HepG2 (cell line): ENCODE results near the gene CFAP54. TPM values are rescaled to one million over a fixed set of nuclear protein-coding genes. Genes with fewer than 3 reads are reported as not detected.

Experiments
- ATAC-seq: fragments of 200-7000 bp; cut with Tn5 transposase; 3 replicates; pipeline ENCODE4 v1.9.1; 2020; ENCODE audit warnings: mild to moderate bottlenecking, moderate library complexity
- BruUV-seq: library from RNA; stranded (reverse); fragments of 400-500 nt; replicated peaks from 2 replicates; lab custom pipeline; 2021; lab: Mats Ljungman, UMichigan
- CTCF ChIA-PET: fragments of 300-600 bp; formaldehyde crosslinking; extraction: SDS; loops from one replicate; lab custom pipeline; 2021; ENCODE audit warnings: low total read pairs, inconsistent platforms, low intra/inter-chr PET ratio; lab: Yijun Ruan, JAX
- POLR2A ChIA-PET: fragments of 350-600 bp; sonication (Branson Sonifier 250); formaldehyde crosslinking; loops from one replicate; lab custom pipeline; 2020; ENCODE audit warnings: antibody characterized with exemption, inconsistent platforms; lab: Yijun Ruan, JAX
- DNase-seq: peaks from one replicate; pipeline ENCODE4 v3.0.0-alpha.2; 2015; ENCODE audit warnings: low spot score
- FAIRE-seq: peaks from 3 replicates; lab custom pipeline; 2011; peaks lifted over from hg19 to GRCh38; lab: Jason Lieb, UNC
- H2AFZ ChIP-seq: one replicate; pipeline ENCODE4 v1.6.1; 2011; ENCODE audit warnings: low read length, inconsistent platforms
- H3K27ac ChIP-seq: fragments of 300-600 bp; 3 replicates; pipeline ENCODE4 v1.8.0; 2011; ENCODE audit warnings: mixed run types, mild to moderate bottlenecking, mixed read lengths, low read length, inconsistent platforms; ENCODE audit not compliant: insufficient read depth; ENCODE audit errors: extremely low read length
- H3K27me3 ChIP-seq, 2 experiments: fragments of 200-600 bp in 1 of 2; 2 replicates in 1 of 2; 3 replicates in 1 of 2; pipeline versions ENCODE4 v1.6.0 to v1.8.0; 2011; ENCODE audit warnings: low read length in 2 of 2, mild to moderate bottlenecking in 2 of 2, moderate library complexity in 2 of 2, inconsistent platforms in 1 of 2; ENCODE audit not compliant: insufficient read depth in 2 of 2, control insufficient read depth in 1 of 2
- H3K36me3 ChIP-seq, 2 experiments: fragments of 200-600 bp in 1 of 2; replicated peaks in 1 of 2; 2 replicates in 1 of 2; 3 replicates in 1 of 2; pipeline versions ENCODE4 v1.5.1 to v1.8.0; 2011; ENCODE audit warnings: low read length in 2 of 2, inconsistent platforms in 1 of 2; ENCODE audit not compliant: insufficient read depth in 2 of 2, control insufficient read depth in 1 of 2
- H3K4me1 ChIP-seq: 2 replicates; pipeline ENCODE4 v1.5.1; 2012; ENCODE audit warnings: low read length, inconsistent platforms; ENCODE audit not compliant: insufficient read depth
- H3K4me2 ChIP-seq: 2 replicates; pipeline ENCODE4 v1.6.0; 2011; ENCODE audit warnings: low read depth, low read length, inconsistent platforms
- H3K4me3 ChIP-seq, 3 experiments: fragments of 200-600 bp in 1 of 3; sonication (generic), shearing (Covaris generic) in 1 of 3; replicated peaks in 1 of 3; 2 replicates each; pipeline ENCODE4 v1.5.1; 2011 to 2016; ENCODE audit warnings: low read length in 3 of 3, inconsistent platforms in 2 of 3, low read depth in 2 of 3, mild to moderate bottlenecking in 2 of 3, control low read depth in 1 of 3, mixed read lengths in 1 of 3; ENCODE audit not compliant: insufficient read depth in 1 of 3
- H3K79me2 ChIP-seq: one replicate; pipeline ENCODE4 v1.6.1; 2011; ENCODE audit warnings: low read length, inconsistent platforms; ENCODE audit not compliant: insufficient read depth
- H3K9ac ChIP-seq: 2 replicates; pipeline ENCODE4 v1.6.0; 2011; ENCODE audit warnings: mild to moderate bottlenecking, low read depth, low read length, inconsistent platforms; ENCODE audit not compliant: insufficient read depth
- H3K9me3 ChIP-seq: 2 replicates; pipeline ENCODE4 v1.5.1; 2012; ENCODE audit warnings: mild to moderate bottlenecking, low read length
- H4K20me1 ChIP-seq: 2 replicates; pipeline ENCODE4 v1.6.0; 2011; ENCODE audit warnings: inconsistent platforms, mild to moderate bottlenecking, low read length, moderate library complexity; ENCODE audit not compliant: insufficient read depth
- KDM2A ChIP-seq: sonication (generic); formaldehyde crosslinking; IDR thresholded peaks from 2 replicates; pipeline ENCODE4 v1.4.0; 2020; ENCODE audit warnings: low read depth, missing genetic modification reagents, borderline replicate concordance
- MAFK ChIP-seq, 2 experiments: IDR thresholded peaks in 1 of 2; conservative IDR thresholded peaks in 1 of 2; 2 replicates each; pipeline ENCODE4 v1.6.1; 2011; ENCODE audit warnings: improper control_type of control experiment in 2 of 2, low read length in 2 of 2
- PAXIP1 ChIP-seq: sonication (generic); formaldehyde crosslinking; conservative IDR thresholded peaks from 2 replicates; pipeline ENCODE4 v1.4.0; 2020; ENCODE audit warnings: mild to moderate bottlenecking, missing genetic modification reagents, moderate library complexity
- PHF8 ChIP-seq: sonication (generic); formaldehyde crosslinking; IDR thresholded peaks from 2 replicates; pipeline ENCODE4 v1.5.0; 2020; ENCODE audit warnings: missing genetic modification reagents
- RBAK ChIP-seq: sonication (generic); formaldehyde crosslinking; IDR thresholded peaks from 2 replicates; pipeline ENCODE4 v1.5.1; 2020; ENCODE audit warnings: mild to moderate bottlenecking, missing genetic modification reagents
- SSRP1 ChIP-seq: IDR thresholded peaks from 2 replicates; pipeline ENCODE4 v1.6.1; 2016; ENCODE audit warnings: control low read depth
- YY1 ChIP-seq: IDR thresholded peaks from 2 replicates; pipeline ENCODE4 v1.6.1; 2011; ENCODE audit warnings: low read length, low read depth, moderate library complexity, mild to moderate bottlenecking; ENCODE audit not compliant: insufficient read depth, insufficient replicate concordance
- ZNF672 ChIP-seq: sonication (generic); formaldehyde crosslinking; IDR thresholded peaks from 2 replicates; pipeline ENCODE4 v1.8.1; 2022; ENCODE audit warnings: missing genetic modification reagents
- WGBS: methylation state at CpG from one replicate; pipeline ENCODE4 v1.1.6; 2017; ENCODE audit warnings: low lambda C conversion rate; 5-methylcytosine and 5-hydroxymethylcytosine counted together
- in situ Hi-C: cut with HindIII; loops from 2 replicates; pipeline ENCODE4 v1.10.0; 2017; ENCODE audit warnings: low pct_unique_long_range_greater_than_20kb; ENCODE audit not compliant: extremely low pct_ligation_motif_present
- intact Hi-C: fragments of 100-400 bp; cut with micrococcal nuclease; formaldehyde crosslinking; loops from one replicate; pipeline ENCODE4 v1.10.0; 2022; ENCODE audit not compliant: unreplicated experiment
- polyA plus RNA-seq, 8 experiments: library from polyadenylated mRNA; depleted of rRNA in 3 of 8; stranded (reverse) in 7 of 8; unstranded in 1 of 8; fragments of >200 nt; fragmentation: Illumina TruSeq in 4 of 8; extraction: Trizol in 4 of 8; gene quantifications; 2 replicates each; pipeline versions ENCODE4 v1.2.1 to v1.2.3, GENCODE V29; 2011 to 2016; ENCODE audit warnings: low read depth in 4 of 8, missing spikeins in 1 of 8, mixed read lengths in 1 of 8; ENCODE audit not compliant: insufficient read depth in 1 of 8
- total RNA-seq, 5 experiments: library from RNA; depleted of rRNA; stranded (reverse); fragments of >200 nt; fragmentation: Illumina TruSeq; extraction: Trizol; gene quantifications; 2 replicates each; pipeline ENCODE4 v1.2.3, GENCODE V29; 2016; ENCODE audit warnings: low read depth in 1 of 5
- TF ChIP-seq, protein P1 (sequence below): sonication (generic); formaldehyde crosslinking; IDR thresholded peaks from 2 replicates; pipeline ENCODE4 v1.4.0; 2020; ENCODE audit warnings: mild to moderate bottlenecking, missing genetic modification reagents

Gene CFAP54
- total and polyA plus RNA-seq, 2 of the 13 experiments (the other 11 are each of a cell fraction or from before 2014, with no cell fraction given): not detected

- TF ChIP-seq, protein P1, sequence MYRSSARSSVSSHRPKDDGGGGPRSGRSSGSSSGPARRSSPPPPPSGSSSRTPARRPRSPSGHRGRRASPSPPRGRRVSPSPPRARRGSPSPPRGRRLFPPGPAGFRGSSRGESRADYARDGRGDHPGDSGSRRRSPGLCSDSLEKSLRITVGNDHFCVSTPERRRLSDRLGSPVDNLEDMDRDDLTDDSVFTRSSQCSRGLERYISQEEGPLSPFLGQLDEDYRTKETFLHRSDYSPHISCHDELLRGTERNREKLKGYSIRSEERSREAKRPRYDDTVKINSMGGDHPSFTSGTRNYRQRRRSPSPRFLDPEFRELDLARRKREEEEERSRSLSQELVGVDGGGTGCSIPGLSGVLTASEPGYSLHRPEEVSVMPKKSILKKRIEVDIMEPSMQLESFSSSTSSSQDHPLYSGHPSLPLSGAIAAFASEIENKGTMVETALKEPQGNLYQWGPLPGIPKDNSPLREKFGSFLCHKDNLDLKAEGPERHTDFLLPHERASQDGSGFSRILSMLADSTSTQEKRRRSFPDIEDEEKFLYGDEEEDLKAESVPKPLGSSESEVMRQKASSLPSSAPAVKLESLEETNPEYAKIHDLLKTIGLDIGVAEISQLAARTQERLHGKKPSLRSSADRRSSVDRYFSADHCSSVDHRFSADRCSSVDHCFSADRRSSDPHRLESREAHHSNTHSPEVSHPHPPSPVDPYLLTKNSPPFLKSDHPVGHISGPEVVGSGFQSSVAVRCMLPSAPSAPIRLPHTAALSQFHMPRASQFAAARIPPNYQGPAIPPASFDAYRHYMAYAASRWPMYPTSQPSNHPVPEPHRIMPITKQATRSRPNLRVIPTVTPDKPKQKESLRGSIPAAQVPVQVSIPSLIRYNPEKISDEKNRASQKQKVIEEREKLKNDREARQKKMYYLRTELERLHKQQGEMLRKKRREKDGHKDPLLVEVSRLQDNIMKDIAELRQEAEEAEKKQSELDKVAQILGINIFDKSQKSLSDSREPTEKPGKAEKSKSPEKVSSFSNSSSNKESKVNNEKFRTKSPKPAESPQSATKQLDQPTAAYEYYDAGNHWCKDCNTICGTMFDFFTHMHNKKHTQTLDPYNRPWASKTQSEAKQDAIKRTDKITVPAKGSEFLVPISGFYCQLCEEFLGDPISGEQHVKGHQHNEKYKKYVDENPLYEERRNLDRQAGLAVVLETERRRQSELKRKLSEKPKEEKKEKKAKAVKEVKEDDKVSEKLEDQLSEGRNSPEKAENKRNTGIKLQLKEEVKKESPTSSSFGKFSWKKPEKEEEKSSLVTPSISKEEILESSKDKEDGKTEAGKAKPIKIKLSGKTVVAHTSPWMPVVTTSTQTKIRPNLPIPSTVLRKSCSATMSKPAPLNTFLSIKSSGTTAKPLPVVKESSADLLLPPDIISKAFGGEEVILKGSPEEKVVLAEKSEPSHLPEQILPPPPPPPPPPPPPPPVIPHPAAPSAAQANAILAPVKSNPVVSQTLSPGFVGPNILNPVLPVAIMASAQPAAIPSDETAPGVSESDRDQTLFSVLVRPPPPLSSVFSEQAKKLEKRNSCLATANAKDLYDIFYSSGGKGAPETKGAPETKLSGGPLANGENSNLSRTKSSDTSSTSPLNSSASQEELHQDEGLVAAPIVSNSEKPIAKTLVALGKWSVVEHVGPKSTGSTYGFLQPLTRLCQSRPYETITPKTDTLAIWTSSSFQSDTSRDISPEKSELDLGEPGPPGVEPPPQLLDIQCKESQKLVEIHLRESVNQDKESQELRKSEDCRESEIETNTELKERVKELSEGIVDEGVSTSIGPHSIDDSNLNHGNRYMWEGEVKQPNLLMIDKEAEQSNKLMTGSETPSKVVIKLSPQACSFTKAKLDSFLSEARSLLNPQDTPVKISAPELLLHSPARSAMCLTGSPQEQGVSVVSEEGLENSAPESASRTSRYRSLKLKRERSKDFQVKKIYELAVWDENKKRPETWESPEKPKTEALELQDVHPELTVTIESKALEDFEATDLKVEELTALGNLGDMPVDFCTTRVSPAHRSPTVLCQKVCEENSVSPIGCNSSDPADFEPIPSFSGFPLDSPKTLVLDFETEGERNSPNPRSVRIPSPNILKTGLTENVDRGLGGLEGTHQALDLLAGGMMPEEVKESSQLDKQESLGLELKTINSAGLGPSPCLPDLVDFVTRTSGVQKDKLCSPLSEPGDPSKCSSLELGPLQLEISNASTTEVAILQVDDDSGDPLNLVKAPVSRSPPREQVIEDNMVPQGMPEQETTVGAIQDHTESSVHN (CRISPR knock-in tag): no peak
- no peak for TF ChIP-seq PHF8 (CRISPR knock-in tag)
- no peak for TF ChIP-seq YY1
These were observed 23.8 kb downstream of the CFAP54 start (continued) for GRCh38 chr12:96513166-96513565.

DNA sequence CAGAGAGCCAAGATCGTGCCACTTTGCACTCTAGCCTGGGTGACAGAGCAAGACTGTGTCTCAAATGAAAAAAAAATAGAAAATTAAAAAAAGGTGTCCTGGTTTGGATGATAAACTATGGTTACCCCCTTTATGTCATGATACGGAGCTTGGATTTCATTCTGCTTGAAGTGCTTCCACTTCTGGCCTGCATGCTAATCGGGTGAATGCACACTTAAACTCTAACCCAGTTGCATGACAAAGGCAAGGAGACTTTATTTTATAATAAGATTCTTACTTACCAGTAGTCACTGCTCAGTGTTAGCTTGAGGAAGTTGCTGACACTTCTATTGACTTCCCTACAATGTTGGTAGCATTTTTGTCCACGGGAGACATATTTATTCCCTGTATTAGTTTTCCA, 24.3 kb downstream of the CFAP54 start:
- Histone ChIP-seq H3K36me3 (no peaks in the 10 kb centered on the region), H3K4me1 (no peaks in the 10 kb centered on the region), H3K27ac (no peak overlapping the region), H3K9me3 (no peaks in the 10 kb centered on the region), H3K4me3 (no peak overlapping the region), H3K79me2 (no peaks in the 10 kb centered on the region), H3K4me2 (no peak overlapping the region), H3K27me3 (peaks cover 1 to 4% of the 10 kb centered on the region in 2 experiments; a peak in 1 of 5 replicates), H2AFZ (no peak overlapping the region), H4K20me1 (no peaks in the 10 kb centered on the region), H3K9ac (no peak overlapping the region)
- POLR2A ChIA-PET: no interaction called here
- DNase-seq: no peak
- in situ Hi-C loops: loop anchor here (10.0 to 25.0 kb wide), 2 partner anchors 301 to 449 kb away; no protein-coding TSS in a partner anchor
- intact Hi-C loops: no loop called here
- FAIRE-seq: no peak
- CTCF ChIA-PET: no interaction called here
- WGBS: 34% methylated on average over 4 of the region's 4 CpGs
- no TSS peak for BruUV-seq
- no peak for ATAC-seq
- TF ChIP-seq KDM2A (CRISPR knock-in tag) (no peak), ZNF672 (CRISPR knock-in tag) (no peak), SSRP1 (CRISPR knock-in tag) (no peak), PAXIP1 (CRISPR knock-in tag) (no peak), MAFK (conservative IDR thresholded peaks at IDR 0.05 in 1 of 2, IDR thresholded peaks at IDR 0.05 in 1 of 2; ENCODE audit: low read length in 2 of 2) (no peak), RBAK (no peak)
